ENCODE data around the gene CDH4.

CDH4 gene

DNA sequence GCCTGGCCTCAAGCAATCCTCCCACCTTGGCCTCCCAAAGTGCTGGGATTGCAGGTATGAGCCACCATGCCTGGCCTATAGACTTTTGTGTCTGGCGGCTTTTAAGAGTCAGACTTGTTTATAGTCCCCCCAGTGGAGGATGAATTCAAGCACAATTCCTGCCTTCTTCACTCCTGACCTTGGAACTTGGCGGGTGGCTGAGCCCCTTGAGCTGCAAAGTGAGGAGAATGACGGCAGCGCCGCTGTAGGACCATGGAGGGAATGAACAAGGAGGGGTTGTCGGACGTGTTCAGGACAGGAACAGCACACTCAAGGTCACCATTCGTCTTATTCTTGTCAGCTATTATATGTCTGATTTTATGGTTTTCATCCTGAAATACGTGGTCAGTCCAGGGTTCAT is 265.4 kb downstream of the CDH4 start:
- no peak overlapping the region for H3K9ac ChIP-seq (ENCODE audit: low read length in 5 of 5)
- H3K4me3 ChIP-seq (ENCODE audit: low read depth in 1 of 5, low read length in 5 of 5), result no peak overlapping the region
- H3K4me1 ChIP-seq (ENCODE audit: control insufficient read depth in 5 of 5, insufficient read depth in 5 of 5, low read length in 5 of 5), result no peaks in the 10 kb centered on the region
- H3K36me3 ChIP-seq (ENCODE audit: control insufficient read depth in 5 of 5, insufficient read depth in 5 of 5, low read length in 5 of 5), result no peaks in the 10 kb centered on the region
- peaks cover 5 to 23% (median 16%) of the 10 kb centered on the region in 5 donors for H3K27me3 ChIP-seq (ENCODE audit: control insufficient read depth in 5 of 5, insufficient read depth in 4 of 5, low read length in 5 of 5)
- H3K9me3 ChIP-seq (ENCODE audit: control insufficient read depth in 5 of 5, low read length in 5 of 5), result peaks cover 0 to 4% (median 0%) of the 10 kb centered on the region in 5 donors
- no peak overlapping the region for H3K27ac ChIP-seq (ENCODE audit: low read depth, low read length)

DNA sequence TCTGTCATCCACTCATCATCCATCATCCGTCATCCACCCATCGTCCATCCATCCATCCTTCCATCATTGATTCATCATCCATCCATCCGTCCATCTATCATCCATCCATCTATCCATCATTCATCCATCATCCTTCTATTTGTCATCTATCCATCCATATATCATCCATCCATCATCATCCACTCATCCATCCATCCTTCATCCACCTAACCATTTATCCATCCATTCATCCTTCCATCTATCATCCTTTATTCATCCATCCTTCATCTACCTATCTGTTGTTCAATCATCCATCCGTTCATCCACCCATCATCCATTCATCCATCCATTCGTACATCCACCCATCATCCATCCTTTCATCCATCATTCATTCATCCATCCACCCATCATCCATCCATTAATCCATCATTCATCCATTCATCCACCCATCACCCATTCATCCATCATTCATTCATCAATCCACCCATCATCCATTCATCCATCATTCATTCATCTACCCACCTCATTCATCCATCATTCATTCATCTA is 266.4 kb downstream of the CDH4 start:
- no peaks in the 10 kb centered on the region for H3K36me3 ChIP-seq (ENCODE audit: control insufficient read depth in 5 of 5, insufficient read depth in 5 of 5, low read length in 5 of 5)
- peaks cover 5 to 24% (median 18%) of the 10 kb centered on the region in 5 donors for H3K27me3 ChIP-seq (ENCODE audit: control insufficient read depth in 5 of 5, insufficient read depth in 4 of 5, low read length in 5 of 5)
- H3K4me3 ChIP-seq (ENCODE audit: low read depth in 1 of 5, low read length in 5 of 5), result no peak overlapping the region
- H3K4me1 ChIP-seq (ENCODE audit: control insufficient read depth in 5 of 5, insufficient read depth in 5 of 5, low read length in 5 of 5), result no peaks in the 10 kb centered on the region
- H3K27ac ChIP-seq (ENCODE audit: low read depth, low read length), result no peak overlapping the region
- H3K9ac ChIP-seq (ENCODE audit: low read length in 5 of 5), result no peak overlapping the region
- peaks cover 0 to 4% (median 0%) of the 10 kb centered on the region in 5 donors for H3K9me3 ChIP-seq (ENCODE audit: control insufficient read depth in 5 of 5, low read length in 5 of 5)

DNA sequence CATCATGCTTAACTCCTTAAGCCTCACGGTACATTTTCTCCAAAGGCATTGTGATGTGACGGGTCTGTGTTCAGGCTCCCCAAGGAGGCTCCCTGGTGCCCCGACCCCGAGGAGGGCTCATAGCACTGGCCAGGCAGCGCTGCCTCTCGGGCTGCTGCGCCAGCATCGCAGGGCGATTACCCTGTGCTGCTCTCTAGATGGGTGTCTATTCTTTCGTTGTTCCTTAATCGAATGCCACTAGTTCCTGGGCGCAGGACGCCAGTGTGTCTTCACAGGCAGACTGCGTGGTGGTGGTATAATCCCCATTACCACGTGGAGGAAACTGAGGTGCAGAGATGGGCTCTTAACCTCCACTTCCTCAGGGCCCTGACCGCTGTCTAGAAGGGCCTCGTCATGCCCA is 267.4 kb downstream of the CDH4 start:
- no peaks in the 10 kb centered on the region for H3K36me3 ChIP-seq (ENCODE audit: control insufficient read depth in 5 of 5, insufficient read depth in 5 of 5, low read length in 5 of 5)
- H3K9ac ChIP-seq (ENCODE audit: low read length in 5 of 5), result no peak overlapping the region
- no peak overlapping the region for H3K4me3 ChIP-seq (ENCODE audit: low read depth in 1 of 5, low read length in 5 of 5)
- no peaks in the 10 kb centered on the region for H3K4me1 ChIP-seq (ENCODE audit: control insufficient read depth in 5 of 5, insufficient read depth in 5 of 5, low read length in 5 of 5)
- peaks cover 5 to 24% (median 18%) of the 10 kb centered on the region in 5 donors for H3K27me3 ChIP-seq (ENCODE audit: control insufficient read depth in 5 of 5, insufficient read depth in 4 of 5, low read length in 5 of 5)
- peaks cover 0 to 4% (median 0%) of the 10 kb centered on the region in 5 donors for H3K9me3 ChIP-seq (ENCODE audit: control insufficient read depth in 5 of 5, low read length in 5 of 5)
- H3K27ac ChIP-seq (ENCODE audit: low read depth, low read length), result no peak overlapping the region

DNA sequence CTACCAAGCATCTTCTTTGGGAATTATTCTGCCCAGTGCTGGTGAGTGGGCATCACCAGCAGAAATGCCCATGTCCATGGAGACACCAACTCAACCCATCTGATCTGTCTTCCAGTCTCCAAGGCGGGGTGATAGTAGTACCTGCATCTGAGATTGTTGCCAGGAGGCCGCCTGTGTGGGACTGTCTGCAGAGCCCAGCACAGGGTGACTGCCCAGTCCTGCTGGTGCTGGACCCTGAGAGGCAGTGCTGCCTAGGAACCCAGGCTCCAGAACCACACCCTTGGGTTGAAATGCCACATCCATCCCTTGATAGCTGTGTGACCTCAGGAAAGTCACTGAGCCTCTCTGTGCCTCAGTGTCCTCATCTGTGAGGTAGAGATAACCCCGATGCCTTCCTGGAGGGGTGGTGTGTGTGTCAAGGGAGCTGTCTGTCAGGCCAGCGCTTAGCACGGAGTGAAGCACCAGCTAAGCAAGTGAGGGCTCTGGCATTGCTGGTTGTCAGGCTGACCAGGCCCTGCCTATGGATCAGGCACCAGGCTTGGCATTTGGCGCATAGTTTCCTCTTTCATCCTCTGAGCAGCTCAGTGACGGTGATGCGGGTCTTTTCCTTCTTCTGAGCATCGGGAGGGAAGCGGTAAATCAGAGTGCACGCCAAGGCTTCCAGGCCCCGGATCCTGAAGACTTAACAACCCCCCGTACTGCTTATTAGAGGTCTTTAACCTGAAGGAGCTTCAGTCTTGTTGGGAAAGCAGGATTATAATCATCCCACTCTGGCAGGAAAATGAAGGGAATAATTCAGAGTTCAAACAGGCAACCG is 268.2 kb downstream of the CDH4 start:
- Histone ChIP-seq H3K4me1 (ENCODE audit: control insufficient read depth in 5 of 5, insufficient read depth in 5 of 5, low read length in 5 of 5) (no peaks in the 10 kb centered on the region), H3K27me3 (ENCODE audit: control insufficient read depth in 5 of 5, insufficient read depth in 4 of 5, low read length in 5 of 5) (peaks cover 10 to 25% (median 18%) of the 10 kb centered on the region in 5 donors)

DNA sequence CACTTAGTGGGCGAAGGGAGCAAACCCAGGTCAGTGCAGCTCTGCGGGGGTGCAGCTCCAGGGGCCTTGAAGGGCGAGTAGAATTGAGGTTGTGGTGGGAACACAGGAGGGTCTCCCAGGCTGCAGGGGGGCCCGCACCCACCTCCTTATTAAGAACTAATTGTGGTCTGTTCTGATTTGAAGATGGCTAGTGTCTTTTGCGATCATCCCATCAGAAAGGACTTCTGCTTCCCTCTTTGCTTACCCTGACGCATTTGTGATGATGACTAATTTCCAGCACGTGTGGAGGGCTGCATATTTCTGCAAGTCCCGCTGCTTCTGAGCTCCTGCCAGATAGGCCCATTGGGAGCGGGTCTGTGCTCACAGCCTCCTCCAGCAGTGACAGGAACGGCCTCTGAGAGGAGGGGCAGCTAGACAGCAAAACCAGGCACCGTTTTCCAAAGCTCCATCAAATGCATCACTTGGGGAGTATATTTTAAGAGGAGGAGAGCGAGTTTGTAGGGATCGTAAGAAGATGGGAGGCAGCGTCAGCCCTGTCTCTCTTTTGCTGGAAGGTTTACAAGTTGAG is 268.9 kb downstream of the CDH4 start:
- Histone ChIP-seq H3K9ac (ENCODE audit: low read length in 5 of 5) (no peak overlapping the region), H3K27me3 (ENCODE audit: control insufficient read depth in 5 of 5, insufficient read depth in 4 of 5, low read length in 5 of 5) (peaks cover 6 to 25% (median 15%) of the 10 kb centered on the region in 5 donors), H3K27ac (ENCODE audit: low read depth, low read length) (no peak overlapping the region)

More for the DNA sequence above, 268.2 kb downstream of the CDH4 start:
- Histone ChIP-seq H3K9me3 (ENCODE audit: control insufficient read depth in 5 of 5, low read length in 5 of 5) (peaks cover 0 to 4% (median 0%) of the 10 kb centered on the region in 5 donors), H3K4me3 (ENCODE audit: low read depth in 1 of 5, low read length in 5 of 5) (no peak overlapping the region), H3K27ac (ENCODE audit: low read depth, low read length) (no peak overlapping the region), H3K36me3 (ENCODE audit: control insufficient read depth in 5 of 5, insufficient read depth in 5 of 5, low read length in 5 of 5) (no peaks in the 10 kb centered on the region), H3K9ac (ENCODE audit: low read length in 5 of 5) (no peak overlapping the region)

DNA sequence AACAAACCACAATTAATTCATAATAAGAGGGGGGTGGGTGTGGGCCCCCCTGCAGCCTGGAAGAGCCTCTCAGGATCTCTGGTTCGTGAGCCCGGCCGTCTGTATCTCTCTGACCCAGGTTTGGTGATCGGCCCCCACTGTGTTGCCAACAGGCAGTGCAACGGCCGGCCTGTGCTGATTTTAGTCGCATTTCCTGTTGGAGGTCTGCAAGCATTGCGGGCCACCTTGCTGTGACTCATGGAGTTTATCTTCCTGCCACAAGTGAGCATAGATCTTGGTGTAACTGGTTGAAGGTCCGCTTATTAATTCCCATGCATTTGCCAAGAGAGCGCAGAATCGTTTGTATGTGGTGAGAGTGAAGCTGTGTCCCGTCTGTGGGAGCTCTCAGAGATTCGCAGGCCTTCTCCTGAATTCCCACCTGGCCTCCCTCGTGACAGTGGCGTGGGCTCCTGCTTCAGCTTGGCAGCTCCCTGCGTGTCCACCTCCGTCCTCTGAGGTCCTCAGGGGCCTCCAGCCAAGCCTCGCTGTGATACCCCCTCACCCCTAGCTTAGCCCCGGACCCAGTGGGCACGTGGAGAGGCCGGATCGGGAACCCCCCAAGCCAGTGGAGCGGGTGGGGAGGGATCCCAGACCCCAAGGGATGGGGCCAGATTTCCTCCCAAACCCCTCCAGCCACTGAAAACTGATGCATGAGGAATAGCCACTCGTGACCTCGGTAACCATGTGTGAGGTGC is 269.8 kb downstream of the CDH4 start:
- Histone ChIP-seq H3K9ac (ENCODE audit: low read length in 5 of 5) (no peak overlapping the region), H3K27me3 (ENCODE audit: control insufficient read depth in 5 of 5, insufficient read depth in 4 of 5, low read length in 5 of 5) (peaks cover 5 to 21% (median 9%) of the 10 kb centered on the region in 5 donors), H3K27ac (ENCODE audit: low read depth, low read length) (no peak overlapping the region), H3K36me3 (ENCODE audit: control insufficient read depth in 5 of 5, insufficient read depth in 5 of 5, low read length in 5 of 5) (no peaks in the 10 kb centered on the region), H3K4me3 (ENCODE audit: low read depth in 1 of 5, low read length in 5 of 5) (no peak overlapping the region), H3K9me3 (ENCODE audit: control insufficient read depth in 5 of 5, low read length in 5 of 5) (peaks cover 0 to 4% (median 0%) of the 10 kb centered on the region in 5 donors), H3K4me1 (ENCODE audit: control insufficient read depth in 5 of 5, insufficient read depth in 5 of 5, low read length in 5 of 5) (no peaks in the 10 kb centered on the region)

More for the DNA sequence above, 268.9 kb downstream of the CDH4 start:
- Histone ChIP-seq H3K36me3 (ENCODE audit: control insufficient read depth in 5 of 5, insufficient read depth in 5 of 5, low read length in 5 of 5) (no peaks in the 10 kb centered on the region), H3K4me1 (ENCODE audit: control insufficient read depth in 5 of 5, insufficient read depth in 5 of 5, low read length in 5 of 5) (no peaks in the 10 kb centered on the region), H3K9me3 (ENCODE audit: control insufficient read depth in 5 of 5, low read length in 5 of 5) (peaks cover 0 to 4% (median 0%) of the 10 kb centered on the region in 5 donors), H3K4me3 (ENCODE audit: low read depth in 1 of 5, low read length in 5 of 5) (no peak overlapping the region)

DNA sequence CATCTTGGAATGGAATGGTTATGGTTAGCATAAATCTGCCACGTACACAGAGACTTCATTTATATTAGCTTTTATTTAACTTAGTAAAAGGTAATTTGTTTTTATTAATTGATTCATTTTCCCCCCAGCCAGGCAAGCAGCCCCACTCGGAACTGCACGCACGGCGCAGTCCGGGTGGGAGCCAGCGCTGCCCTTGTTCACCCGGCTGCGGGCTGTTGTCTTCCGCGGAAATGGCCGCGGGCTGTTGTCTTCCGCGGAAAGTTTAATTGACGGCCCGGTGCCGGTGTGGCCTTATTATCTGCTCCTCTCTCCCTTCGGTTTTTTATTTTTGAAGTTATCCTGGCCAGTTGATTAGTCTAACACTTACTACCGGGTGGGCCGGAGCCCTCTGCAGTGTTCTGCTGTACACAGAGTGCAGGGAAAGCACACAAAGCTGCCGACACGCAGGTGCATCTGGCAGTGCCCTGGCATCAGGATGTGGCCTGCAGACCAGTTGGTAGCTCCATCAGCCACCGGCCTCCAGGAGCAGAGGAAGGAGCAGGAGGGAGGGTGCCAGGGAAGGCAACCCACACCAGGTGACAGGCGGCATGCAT is 270.5 kb downstream of the CDH4 start:
- Histone ChIP-seq H3K4me1 (ENCODE audit: control insufficient read depth in 5 of 5, insufficient read depth in 5 of 5, low read length in 5 of 5) (no peaks in the 10 kb centered on the region), H3K9ac (ENCODE audit: low read length in 5 of 5) (no peak overlapping the region), H3K4me3 (ENCODE audit: low read depth in 1 of 5, low read length in 5 of 5) (no peak overlapping the region), H3K27ac (ENCODE audit: low read depth, low read length) (no peak overlapping the region), H3K9me3 (ENCODE audit: control insufficient read depth in 5 of 5, low read length in 5 of 5) (peaks cover 0 to 4% (median 0%) of the 10 kb centered on the region in 5 donors), H3K27me3 (ENCODE audit: control insufficient read depth in 5 of 5, insufficient read depth in 4 of 5, low read length in 5 of 5) (peaks cover 5 to 21% (median 12%) of the 10 kb centered on the region in 5 donors), H3K36me3 (ENCODE audit: control insufficient read depth in 5 of 5, insufficient read depth in 5 of 5, low read length in 5 of 5) (no peaks in the 10 kb centered on the region)

DNA sequence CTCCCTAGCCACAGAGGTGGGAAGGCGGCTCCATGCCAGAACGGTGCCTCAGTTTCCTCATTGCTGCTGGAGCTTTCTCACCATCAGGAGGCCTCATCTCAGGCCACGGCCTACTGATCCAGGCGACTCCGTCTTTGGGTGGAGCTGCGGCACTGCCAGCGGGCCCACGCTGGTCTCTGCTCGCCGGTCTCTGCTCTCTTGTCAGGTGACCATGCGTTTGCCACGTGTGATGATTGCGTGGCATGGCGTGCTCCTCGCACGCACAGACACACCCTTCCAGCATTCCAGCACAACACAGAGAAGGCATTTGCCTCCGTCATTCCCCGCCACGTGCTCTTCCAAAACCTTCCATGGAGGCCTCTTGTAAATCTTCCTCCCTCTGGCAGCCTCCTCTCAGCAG is 271.1 kb downstream of the CDH4 start:
- Histone ChIP-seq H3K9me3 (ENCODE audit: control insufficient read depth in 5 of 5, low read length in 5 of 5) (peaks cover 0 to 4% (median 0%) of the 10 kb centered on the region in 5 donors), H3K9ac (ENCODE audit: low read length in 5 of 5) (no peak overlapping the region), H3K27me3 (ENCODE audit: control insufficient read depth in 5 of 5, insufficient read depth in 4 of 5, low read length in 5 of 5) (peaks cover 5 to 21% (median 13%) of the 10 kb centered on the region in 5 donors), H3K4me1 (ENCODE audit: control insufficient read depth in 5 of 5, insufficient read depth in 5 of 5, low read length in 5 of 5) (no peaks in the 10 kb centered on the region), H3K36me3 (ENCODE audit: control insufficient read depth in 5 of 5, insufficient read depth in 5 of 5, low read length in 5 of 5) (no peaks in the 10 kb centered on the region), H3K27ac (ENCODE audit: low read depth, low read length) (no peak overlapping the region), H3K4me3 (ENCODE audit: low read depth in 1 of 5, low read length in 5 of 5) (no peak overlapping the region)

DNA sequence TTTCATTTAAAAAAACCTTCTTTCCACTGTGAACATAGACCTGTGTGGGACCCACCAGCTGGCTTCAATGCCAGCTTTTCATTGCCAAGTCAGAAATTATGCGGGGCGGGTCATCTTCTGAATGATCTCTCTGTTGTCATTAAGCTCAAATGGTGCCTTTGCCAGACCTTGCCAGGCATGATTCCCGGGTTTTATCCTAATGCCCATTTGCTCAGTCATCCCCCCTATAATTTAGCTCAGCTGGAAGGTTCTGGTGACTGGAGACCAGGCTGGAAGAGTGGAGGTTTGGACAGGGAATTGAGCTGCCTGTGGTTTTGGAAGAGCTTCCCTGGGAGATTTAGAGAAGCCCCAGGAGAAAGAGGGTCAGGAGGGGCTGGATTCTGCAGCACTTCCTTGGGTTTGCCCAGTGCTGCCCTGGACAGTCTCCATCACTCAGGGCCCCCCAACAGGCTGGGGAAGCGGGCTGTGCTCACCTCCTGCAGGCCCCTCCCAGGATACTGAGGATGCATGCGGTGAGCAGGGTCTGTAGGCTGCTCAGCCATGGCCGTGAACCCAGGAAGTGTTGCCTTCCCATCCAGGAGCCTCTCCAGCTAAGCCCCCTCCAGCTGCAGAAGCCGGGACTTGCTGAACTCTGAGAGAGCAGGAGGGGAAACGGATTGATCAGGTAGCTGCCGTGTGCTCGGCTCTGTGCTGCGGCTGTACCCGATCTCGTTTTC is 273.0 kb downstream of the CDH4 start:
- H3K36me3 ChIP-seq (ENCODE audit: control insufficient read depth in 5 of 5, insufficient read depth in 5 of 5, low read length in 5 of 5), result no peaks in the 10 kb centered on the region
- no peaks in the 10 kb centered on the region for H3K9me3 ChIP-seq (ENCODE audit: control insufficient read depth in 5 of 5, low read length in 5 of 5)
- H3K4me1 ChIP-seq (ENCODE audit: control insufficient read depth in 5 of 5, insufficient read depth in 5 of 5, low read length in 5 of 5), result no peaks in the 10 kb centered on the region
- H3K27ac ChIP-seq (ENCODE audit: low read depth, low read length), result no peak overlapping the region
- peaks cover 5 to 12% (median 11%) of the 10 kb centered on the region in 5 donors for H3K27me3 ChIP-seq (ENCODE audit: control insufficient read depth in 5 of 5, insufficient read depth in 4 of 5, low read length in 5 of 5)
- H3K9ac ChIP-seq (ENCODE audit: low read length in 5 of 5), result no peak overlapping the region
- H3K4me3 ChIP-seq (ENCODE audit: low read depth in 1 of 5, low read length in 5 of 5), result no peak overlapping the region

Measured in subcutaneous abdominal adipose tissue (tissue), 5 donors.